Right lobe of liver (tissue), 6 donors: Measurements from ENCODE around the gene CMTM7. TPM values are rescaled to one million over a fixed set of nuclear protein-coding genes. Genes with fewer than 3 reads are reported as not detected.
A peak's percentile ranks its signal among the peaks of the same experiment; 100 is the strongest.

Experiments
- ATAC-seq, 4 donors: fragments of 200-7000 bp; cut with Tn5 transposase; one replicate each; pipeline ENCODE4 v1.9.1; 2020; ENCODE audit warnings: mild to moderate bottlenecking in 4 of 4, moderate library complexity in 4 of 4
- DNase-seq, 3 donors: peaks; one replicate each; pipeline ENCODE4 v3.0.0-alpha.2; 2020
- H3K27ac ChIP-seq, 3 donors: fragments of 200-600 bp; one replicate each; pipeline ENCODE4 v1.8.0; 2022
- H3K27me3 ChIP-seq, 2 donors: fragments of 200-600 bp; one replicate each; pipeline ENCODE4 v1.8.0; 2022
- H3K36me3 ChIP-seq, 4 donors: fragments of 200-600 bp; sonication (generic) in 1 of 4; one replicate each; pipeline versions ENCODE4 v1.5.1 to v1.8.0; 2017 to 2022; ENCODE audit warnings: control low read depth in 1 of 4
- H3K4me1 ChIP-seq, 4 donors: fragments of 200-600 bp; sonication (generic) in 1 of 4; one replicate each; pipeline versions ENCODE4 v1.5.1 to v1.8.0; 2017 to 2022; ENCODE audit warnings: control low read depth in 1 of 4
- H3K4me3 ChIP-seq, 3 donors: fragments of 200-600 bp; one replicate each; pipeline ENCODE4 v1.8.0; 2022
- H3K9me3 ChIP-seq, 4 donors: fragments of 200-600 bp; sonication (generic) in 1 of 4; one replicate each; pipeline versions ENCODE4 v1.5.1 to v1.8.0; 2017 to 2022; ENCODE audit warnings: control low read depth in 1 of 4
- POLR2A ChIP-seq: fragments of 450-650 bp; IDR thresholded peaks from one replicate; pipeline ENCODE4 v1.6.1; 2017; ENCODE audit warnings: antibody characterized with exemption, mild to moderate bottlenecking
- WGBS: methylation state at CpG from one replicate; pipeline ENCODE4 v1.1.6; 2018; ENCODE audit warnings: low coverage, low lambda C conversion rate; ENCODE audit not compliant: insufficient coverage; ENCODE audit errors: missing lambda C conversion rate; 5-methylcytosine and 5-hydroxymethylcytosine counted together
- intact Hi-C, 2 donors: fragments of 100-400 bp; cut with DNase I; formaldehyde crosslinking; loops; one replicate each; pipeline versions ENCODE4 v1.11.2 to v1.14.1; 2022
- total RNA-seq, 6 experiments: library from RNA; depleted of rRNA in 2 of 6; stranded (reverse); fragments of >200 nt in 2 of 6; fragmentation: NEBNext Ultra II Directional in 3 of 6; extraction: Animal tissue kit (Norgen Biotek cat#: 25700) in 3 of 6; gene quantifications; one replicate each; pipeline versions ENCODE4 v1.1.0 to v1.2.4, GENCODE V29; 2016 to 2023
- TF ChIP-seq, protein P1 (sequence below), 4 donors: fragments of 200-600 bp in 3 of 4; fragments of 450-650 bp in 1 of 4; IDR thresholded peaks; one replicate each; pipeline versions ENCODE4 v1.5.1 to v1.8.0; 2016 to 2022; ENCODE audit warnings: antibody characterized with exemption in 4 of 4, mild to moderate bottlenecking in 2 of 4
- donor health status: DM: no; HTN: yes; CAD: no.
- donor health status: DM: no; HTN: no; CAD: no.
- donor health status: DM: no; HTN: no; CAD: no.
- donor health status: DM: no; HTN: yes; CAD: no.
- donor health status: DM: no; HTN: yes; CAD: no.

The CMTM7 gene
- total RNA-seq, 6 experiments from 2014 or later = 2.7 to 9.8 (median 5.0) TPM

DNA sequence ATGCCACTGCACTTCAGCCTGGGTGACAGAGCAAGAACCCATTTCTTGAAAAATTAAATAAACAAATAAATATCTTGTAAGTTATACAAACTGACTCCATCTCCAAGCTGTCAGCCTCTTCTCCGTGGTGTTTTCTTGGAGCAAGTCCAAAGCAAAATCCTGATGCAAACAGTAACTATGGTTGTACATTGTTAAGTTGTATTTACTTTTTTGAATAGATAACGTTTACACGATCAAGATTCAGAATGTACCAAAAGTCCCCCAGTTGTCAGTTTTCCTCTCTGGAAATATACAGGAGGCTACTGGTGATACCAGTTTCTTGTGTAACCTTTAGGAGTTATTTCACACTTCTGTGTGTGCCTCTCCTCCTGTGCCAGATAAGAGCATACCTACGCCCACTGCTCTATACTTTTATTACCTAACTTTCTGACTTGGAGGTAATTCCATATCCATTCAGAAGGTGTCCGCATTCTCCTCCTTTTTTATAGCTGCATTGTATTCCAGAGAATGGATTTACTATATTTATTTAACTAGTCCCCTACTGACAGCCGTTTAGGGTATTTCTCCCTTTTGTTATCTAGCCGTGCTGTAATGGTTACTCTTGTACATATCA is 14.2 kb downstream of the CMTM7 start:
- no peaks in the 10 kb centered on the region for H3K27me3 ChIP-seq
- no peaks in the 10 kb centered on the region for H3K9me3 ChIP-seq
- H3K36me3 ChIP-seq = no peaks in the 10 kb centered on the region
- intact Hi-C loops = no loop called here
- no peak for ATAC-seq
- peaks cover 0 to 6% (median 3%) of the 10 kb centered on the region in 4 donors for H3K4me1 ChIP-seq
- 46% methylated on average over 7 of the region's 7 CpGs for WGBS
- TF ChIP-seq, protein P1, sequence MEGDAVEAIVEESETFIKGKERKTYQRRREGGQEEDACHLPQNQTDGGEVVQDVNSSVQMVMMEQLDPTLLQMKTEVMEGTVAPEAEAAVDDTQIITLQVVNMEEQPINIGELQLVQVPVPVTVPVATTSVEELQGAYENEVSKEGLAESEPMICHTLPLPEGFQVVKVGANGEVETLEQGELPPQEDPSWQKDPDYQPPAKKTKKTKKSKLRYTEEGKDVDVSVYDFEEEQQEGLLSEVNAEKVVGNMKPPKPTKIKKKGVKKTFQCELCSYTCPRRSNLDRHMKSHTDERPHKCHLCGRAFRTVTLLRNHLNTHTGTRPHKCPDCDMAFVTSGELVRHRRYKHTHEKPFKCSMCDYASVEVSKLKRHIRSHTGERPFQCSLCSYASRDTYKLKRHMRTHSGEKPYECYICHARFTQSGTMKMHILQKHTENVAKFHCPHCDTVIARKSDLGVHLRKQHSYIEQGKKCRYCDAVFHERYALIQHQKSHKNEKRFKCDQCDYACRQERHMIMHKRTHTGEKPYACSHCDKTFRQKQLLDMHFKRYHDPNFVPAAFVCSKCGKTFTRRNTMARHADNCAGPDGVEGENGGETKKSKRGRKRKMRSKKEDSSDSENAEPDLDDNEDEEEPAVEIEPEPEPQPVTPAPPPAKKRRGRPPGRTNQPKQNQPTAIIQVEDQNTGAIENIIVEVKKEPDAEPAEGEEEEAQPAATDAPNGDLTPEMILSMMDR (IDR thresholded peaks at IDR 0.05) = no peak
- no peak for TF ChIP-seq POLR2A
- no peak for DNase-seq
- no peak overlapping the region for H3K4me3 ChIP-seq
- H3K27ac ChIP-seq = no peak overlapping the region

- Histone ChIP-seq H3K9me3 (no peaks in the 10 kb centered on the region), H3K27ac (peak overlapping the region in 1 of 3 donors; percentile 26), H3K4me3 (no peak overlapping the region), H3K27me3 (no peaks in the 10 kb centered on the region), H3K36me3 (no peaks in the 10 kb centered on the region), H3K4me1 (no peaks in the 10 kb centered on the region)
- DNase-seq = no peak
- intact Hi-C loops = no loop called here
- TF ChIP-seq POLR2A = no peak
- TF ChIP-seq, protein P1 (IDR thresholded peaks at IDR 0.05) = no peak
- peak; percentile 21 to 33 (median 26) for ATAC-seq
- 55% methylated on average over 7 of the region's 7 CpGs for WGBS
Observed at GRCh38 chr3:32406486-32407408, 15.1 kb downstream of the CMTM7 start.

DNA sequence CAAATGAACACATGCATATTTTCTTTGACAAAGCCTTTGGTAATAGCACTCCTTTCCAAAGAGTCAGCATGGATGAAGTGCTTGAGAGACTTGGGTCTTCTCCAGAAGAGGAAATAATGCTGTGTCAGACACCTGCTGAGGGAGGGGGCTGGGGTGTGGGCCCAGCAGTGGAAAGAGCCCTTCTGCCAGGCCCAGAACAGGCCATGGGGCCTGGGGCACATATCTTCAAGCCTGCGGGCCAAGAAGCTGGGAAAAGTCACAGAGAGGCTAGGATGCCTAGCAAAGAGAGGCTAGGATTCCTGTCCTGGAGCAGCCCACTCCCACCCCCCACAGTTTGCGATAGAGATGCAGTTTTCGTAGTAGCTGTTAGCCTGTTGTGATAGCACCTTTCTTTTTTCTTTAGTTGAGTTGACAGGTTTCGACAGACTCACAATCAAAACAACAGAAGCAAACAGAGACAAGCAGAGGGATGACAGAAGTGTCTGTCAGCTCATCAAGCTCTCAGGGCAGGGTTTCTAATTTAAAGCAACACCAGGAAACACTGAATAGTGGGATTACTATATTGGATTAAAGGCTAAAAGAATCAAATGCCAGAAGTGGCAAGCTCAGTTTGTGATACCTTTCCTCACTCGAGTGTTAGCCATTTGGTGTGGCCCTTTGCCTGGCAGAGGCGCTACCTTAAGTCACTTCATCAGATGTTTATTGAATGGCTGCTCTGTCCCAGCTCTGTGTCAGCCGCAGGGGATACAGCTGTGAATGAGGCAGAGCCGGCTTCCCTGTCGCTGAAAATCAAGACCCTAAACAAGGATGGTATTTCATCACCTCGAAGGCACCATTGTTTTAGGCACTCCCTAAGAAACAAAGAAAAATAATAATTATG is 19.0 kb downstream of the CMTM7 start:
- DNase-seq = no peak
- ATAC-seq = no peak
- H3K9me3 ChIP-seq = no peaks in the 10 kb centered on the region
- H3K4me1 ChIP-seq = peaks cover 0 to 4% (median 0%) of the 10 kb centered on the region in 4 donors
- H3K36me3 ChIP-seq = no peaks in the 10 kb centered on the region
- H3K4me3 ChIP-seq = no peak overlapping the region
- TF ChIP-seq, protein P1 (IDR thresholded peaks at IDR 0.05) = no peak
- no peak for TF ChIP-seq POLR2A
- H3K27ac ChIP-seq = no peak overlapping the region
- no peaks in the 10 kb centered on the region for H3K27me3 ChIP-seq
- WGBS = 80% methylated on average over 9 of the region's 10 CpGs
- intact Hi-C loops = no loop called here

GRCh38 chr3:32411442-32411841 is 19.8 kb downstream of the CMTM7 start:
- DNase-seq (no peak), ATAC-seq (no peak)
- no peak overlapping the region for H3K4me3 ChIP-seq
- no peak overlapping the region for H3K27ac ChIP-seq
- H3K27me3 ChIP-seq = no peaks in the 10 kb centered on the region
- WGBS = 77% methylated on average over 4 of the region's 5 CpGs
- no peaks in the 10 kb centered on the region for H3K36me3 ChIP-seq
- no peaks in the 10 kb centered on the region for H3K9me3 ChIP-seq
- peaks cover 0 to 4% (median 0%) of the 10 kb centered on the region in 4 donors for H3K4me1 ChIP-seq
- intact Hi-C loops = no loop called here
- TF ChIP-seq, protein P1 (IDR thresholded peaks at IDR 0.05) = no peak
- TF ChIP-seq POLR2A = no peak
